A673 (cell line): ENCODE results near the gene FAM98C.

Experiments
- EZH2 ChIP-seq: fragments of 200-600 bp; sonication (generic); IDR thresholded peaks from 2 replicates; pipeline ENCODE4 v1.6.1; 2017; ENCODE audit warnings: borderline replicate concordance, low read depth, mild to moderate bottlenecking, mixed read lengths, antibody characterized with exemption, low read length; ENCODE audit not compliant: poor library complexity, severe bottlenecking
- TF ChIP-seq, protein P1 (sequence below): fragments of 300-800, 200-600 bp; sonication (generic); conservative IDR thresholded peaks from 2 replicates; pipeline ENCODE4 v1.5.1; 2017; ENCODE audit warnings: low read depth, mild to moderate bottlenecking, antibody characterized with exemption, low read length, moderate library complexity, mixed read lengths

DNA sequence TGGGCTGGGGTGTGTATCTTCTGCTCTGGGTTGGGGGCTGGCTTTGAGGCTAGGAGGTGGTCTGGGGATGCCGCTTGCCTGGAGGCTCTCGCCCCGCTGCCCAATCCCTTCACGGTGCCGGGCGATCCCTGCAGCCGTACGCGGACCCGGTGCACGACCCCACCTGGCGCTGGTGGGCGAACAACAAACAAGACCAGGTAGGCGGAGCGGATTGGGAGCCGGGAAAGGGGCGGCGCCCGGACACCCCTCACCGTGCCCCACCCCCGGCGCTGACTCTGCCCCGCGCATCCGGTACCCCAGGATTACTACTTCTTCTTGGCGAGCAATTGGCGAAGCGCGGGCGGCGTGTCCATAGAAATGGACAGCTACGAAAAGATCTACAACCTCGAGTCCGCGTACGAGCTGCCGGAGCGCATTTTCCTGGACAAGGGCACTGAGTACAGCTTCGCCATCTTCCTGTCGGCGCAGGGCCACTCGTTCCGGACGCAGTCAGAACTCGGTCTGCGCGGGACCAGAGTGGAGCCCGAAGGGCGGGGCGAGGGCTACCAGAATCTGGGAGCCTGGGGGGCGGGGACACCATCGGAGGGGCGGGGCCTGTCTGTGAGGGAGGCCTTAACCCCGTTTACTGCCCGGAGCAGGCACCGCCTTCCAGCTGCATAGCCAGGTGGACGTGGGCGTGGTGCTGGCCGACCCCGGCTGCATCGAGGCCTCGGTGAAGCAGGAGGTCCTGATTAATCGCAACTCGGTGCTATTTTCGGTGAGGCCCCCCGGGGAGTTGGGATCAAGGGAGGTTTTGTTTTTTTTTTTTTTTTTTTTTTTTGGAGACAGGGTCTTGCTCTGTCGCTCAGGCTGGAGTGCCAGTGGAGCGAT lies 40.6 kb upstream of the FAM98C start:
- TF ChIP-seq, protein P1, sequence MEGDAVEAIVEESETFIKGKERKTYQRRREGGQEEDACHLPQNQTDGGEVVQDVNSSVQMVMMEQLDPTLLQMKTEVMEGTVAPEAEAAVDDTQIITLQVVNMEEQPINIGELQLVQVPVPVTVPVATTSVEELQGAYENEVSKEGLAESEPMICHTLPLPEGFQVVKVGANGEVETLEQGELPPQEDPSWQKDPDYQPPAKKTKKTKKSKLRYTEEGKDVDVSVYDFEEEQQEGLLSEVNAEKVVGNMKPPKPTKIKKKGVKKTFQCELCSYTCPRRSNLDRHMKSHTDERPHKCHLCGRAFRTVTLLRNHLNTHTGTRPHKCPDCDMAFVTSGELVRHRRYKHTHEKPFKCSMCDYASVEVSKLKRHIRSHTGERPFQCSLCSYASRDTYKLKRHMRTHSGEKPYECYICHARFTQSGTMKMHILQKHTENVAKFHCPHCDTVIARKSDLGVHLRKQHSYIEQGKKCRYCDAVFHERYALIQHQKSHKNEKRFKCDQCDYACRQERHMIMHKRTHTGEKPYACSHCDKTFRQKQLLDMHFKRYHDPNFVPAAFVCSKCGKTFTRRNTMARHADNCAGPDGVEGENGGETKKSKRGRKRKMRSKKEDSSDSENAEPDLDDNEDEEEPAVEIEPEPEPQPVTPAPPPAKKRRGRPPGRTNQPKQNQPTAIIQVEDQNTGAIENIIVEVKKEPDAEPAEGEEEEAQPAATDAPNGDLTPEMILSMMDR: no peak
- no peak for TF ChIP-seq EZH2
